ENCODE measurements around the gene IL37.

The IL37 gene

GRCh38 chr2:112959109-112959812, 48.3 kb downstream of the IL37 start:
- DNase-seq (ENCODE audit: low read depth in 3 of 3): no peak

- DNase-seq (ENCODE audit: low read depth in 3 of 3): no peak
Observed at GRCh38 chr2:112960230-112960825, 49.4 kb downstream of the IL37 start.

DNA sequence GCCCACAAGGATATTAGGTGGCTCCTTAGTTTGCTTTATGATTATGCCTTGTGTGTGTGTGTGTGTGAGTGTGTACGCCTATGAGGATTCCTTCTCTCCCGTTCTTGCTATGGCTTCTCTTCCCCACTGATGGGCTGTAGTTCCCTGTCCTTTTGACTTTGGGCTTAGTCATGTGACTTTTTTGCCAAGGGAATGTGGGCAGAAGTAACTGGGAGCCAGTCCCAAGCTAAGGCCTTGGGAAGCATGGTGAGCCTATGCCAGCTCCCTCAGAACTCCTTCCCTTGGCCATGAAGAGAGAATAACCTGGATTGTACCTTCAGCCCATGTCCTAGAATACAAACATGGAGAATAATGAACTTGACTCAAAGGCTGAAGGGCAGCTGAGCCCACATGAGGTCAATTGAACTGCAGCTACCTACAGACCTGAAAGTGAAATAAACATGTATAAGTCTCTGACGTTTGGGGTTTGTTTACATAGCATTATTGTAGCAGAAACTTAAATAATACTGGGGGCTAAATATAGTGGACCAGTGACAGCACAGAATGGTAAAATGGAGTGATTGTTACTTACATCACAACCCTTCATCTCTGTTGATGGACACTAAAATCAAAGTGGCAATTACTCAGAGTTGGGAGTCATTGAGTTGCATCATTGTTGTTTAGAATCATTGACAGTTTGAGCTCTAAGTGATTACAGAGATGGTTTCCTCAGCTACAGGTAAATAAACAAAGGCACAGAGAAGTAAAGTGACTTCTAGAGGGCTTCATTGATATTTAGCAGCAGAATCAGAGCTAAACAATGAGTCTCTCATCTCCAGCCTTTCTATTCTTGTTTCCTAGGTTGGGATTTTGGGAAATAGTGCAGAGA, 51.6 kb downstream of the IL37 start:
- no peak for DNase-seq (ENCODE audit: low read depth in 3 of 3)

- no peak for DNase-seq (ENCODE audit: low read depth in 3 of 3)
Observed at GRCh38 chr2:112967023-112967422, 56.1 kb downstream of the IL37 start.

Data from stimulated activated CD4-positive, alpha-beta T cell treated with anti-CD3 and anti-CD28 coated beads, TNF-alpha, amount 100 ng/mL, for 4 hours (primary cell).